ENCODE measurements around the gene PYHIN1.
A peak's percentile ranks its signal among the peaks of the same experiment; 100 is the strongest.

The PYHIN1 gene

GRCh38 chr1:159014851-159015250, 83.5 kb downstream of the PYHIN1 start:
- no peak for DNase-seq

DNA sequence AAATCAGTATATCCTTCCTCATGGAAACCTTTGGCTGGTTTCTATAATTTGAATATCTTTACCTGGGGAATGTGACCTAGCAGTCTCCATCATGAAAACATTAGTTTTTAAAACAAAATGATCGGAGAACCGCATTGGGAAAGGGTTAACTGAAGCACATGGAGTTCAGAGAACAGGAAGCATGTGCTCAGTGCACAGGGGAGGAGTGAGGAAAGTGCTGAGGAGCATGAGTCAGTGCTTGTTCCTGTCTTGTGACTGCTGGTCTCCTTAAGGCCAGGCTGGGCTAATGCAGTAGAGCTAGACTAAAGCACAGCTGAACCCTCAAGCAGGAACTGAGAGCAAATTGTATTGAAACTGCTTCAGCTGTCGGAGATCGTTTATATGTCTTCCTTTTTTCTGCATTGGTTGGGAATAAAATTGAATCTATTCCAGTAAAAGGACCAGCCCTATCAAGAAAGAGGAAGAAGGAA, 84.1 kb downstream of the PYHIN1 start:
- DNase-seq: peak; percentile 90 to 98 (median 94)

DNA sequence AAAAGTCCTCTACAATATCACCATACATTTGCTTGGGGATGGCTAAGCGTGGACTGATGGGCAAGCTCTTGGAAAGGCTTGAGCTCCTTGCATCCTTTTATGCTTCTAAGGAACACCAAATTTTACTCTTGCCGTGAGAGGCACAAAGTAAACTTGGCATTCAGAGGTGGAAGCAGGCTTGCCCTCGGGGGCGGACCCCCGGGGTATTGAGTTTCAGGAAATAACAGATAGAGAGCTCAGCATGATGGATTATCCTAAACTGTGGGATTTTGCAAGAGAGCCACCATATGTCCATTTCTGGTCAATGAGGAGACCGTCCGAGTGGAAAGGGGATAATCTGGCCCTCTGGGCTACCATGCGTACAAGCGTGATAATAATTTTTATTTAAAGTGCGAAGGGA, 92.4 kb downstream of the PYHIN1 start:
- no peak for DNase-seq

GRCh38 chr1:159025043-159025442, 93.7 kb downstream of the PYHIN1 start:
- DNase-seq: no peak
